ENCODE measurements around the gene FBXW7.
"Not testable (repeated sequence)": the region's sequence is repeated elsewhere in the genome, so short reads cannot be mapped to it uniquely, and the experiment has no call there.

FBXW7 gene

GRCh38 chr4:152535903-152536544 lies at the start of gene FBXW7:
Gene FBXW7, minus strand, starts transcription at chr4:152536092. Its CDS starts 124,289 bp downstream, at chr4:152411803.
- peak; percentile 98 for DNase-seq

GRCh38 chr4:152585023-152585441 lies 49.1 kb upstream of the FBXW7 start:
- no peak for DNase-seq

GRCh38 chr4:152581536-152582160 lies 45.8 kb upstream of the FBXW7 start:
- no peak for DNase-seq

- no peak for DNase-seq
These were observed 44.0 kb upstream of the FBXW7 start for GRCh38 chr4:152579916-152580315.

- no peak for DNase-seq
These were observed 43.3 kb upstream of the FBXW7 start for GRCh38 chr4:152579107-152579764.

GRCh38 chr4:152578670-152579069 lies 42.8 kb upstream of the FBXW7 start:
- DNase-seq, result no peak

- no peak for DNase-seq
These were observed 42.0 kb upstream of the FBXW7 start for GRCh38 chr4:152577708-152578396.

- no peak for DNase-seq
These were observed 39.6 kb upstream of the FBXW7 start for GRCh38 chr4:152575533-152575932.

GRCh38 chr4:152573861-152574260 lies 38.0 kb upstream of the FBXW7 start:
- no peak for DNase-seq

GRCh38 chr4:152572417-152573086 lies 36.7 kb upstream of the FBXW7 start:
- DNase-seq, result no peak

GRCh38 chr4:152571770-152572169 lies 35.9 kb upstream of the FBXW7 start:
- DNase-seq, result no peak

- DNase-seq, result no peak
These were observed 35.4 kb upstream of the FBXW7 start for GRCh38 chr4:152571296-152571695.

GRCh38 chr4:152565333-152565732 lies 29.4 kb upstream of the FBXW7 start:
- DNase-seq, result no peak

- DNase-seq, result no peak
These were observed 28.4 kb upstream of the FBXW7 start for GRCh38 chr4:152564336-152564735.

GRCh38 chr4:152563209-152563608 lies 27.3 kb upstream of the FBXW7 start:
- no peak for DNase-seq

- DNase-seq, result no peak
These were observed 23.7 kb upstream of the FBXW7 start for GRCh38 chr4:152559641-152560040.

GRCh38 chr4:152558396-152558795 lies 22.5 kb upstream of the FBXW7 start:
- no peak for DNase-seq

GRCh38 chr4:152556834-152557233 lies 20.9 kb upstream of the FBXW7 start:
- no peak for DNase-seq

- DNase-seq, result no peak
These were observed 20.4 kb upstream of the FBXW7 start for GRCh38 chr4:152556283-152556682.

- DNase-seq, result no peak
These were observed 18.9 kb upstream of the FBXW7 start for GRCh38 chr4:152554742-152555141.

GRCh38 chr4:152550687-152551086 lies 14.8 kb upstream of the FBXW7 start:
- DNase-seq, result not testable (repeated sequence)

- no peak for DNase-seq
These were observed 9.2 kb upstream of the FBXW7 start for GRCh38 chr4:152545088-152545487.

- DNase-seq, result not testable (repeated sequence)
These were observed 8.6 kb upstream of the FBXW7 start for GRCh38 chr4:152544533-152544932.

Measured in NCI-H345 (cell line).